Adrenal gland (tissue), 5 donors: Measurements from ENCODE around the gene SRCAP.

ENCODE experiments used
- CTCF ChIP-seq, 6 experiments: fragments of 450-650 bp in 4 of 6; fragments of 200-600 bp in 2 of 6; sonication (generic) in 1 of 6; IDR thresholded peaks; 1 replicate in 5 of 6; 2 replicates in 1 of 6; pipeline versions ENCODE4 v1.5.1 to v1.8.0; 2016 to 2021; ENCODE audit warnings: antibody characterized with exemption in 6 of 6, mild to moderate bottlenecking in 2 of 6, moderate library complexity in 1 of 6
- POLR2A ChIP-seq, 2 donors: fragments of 450-650 bp; IDR thresholded peaks; one replicate each; pipeline ENCODE4 v1.6.1; 2017; ENCODE audit warnings: antibody characterized with exemption in 2 of 2, mild to moderate bottlenecking in 2 of 2, moderate library complexity in 1 of 2
- donor health status: DM: no; HTN: no; CAD: no.

GRCh38 chr16:30736995-30737793 lies 38.2 kb downstream of the SRCAP start:
- TF ChIP-seq POLR2A (IDR thresholded peaks at IDR 0.05): no peak
- TF ChIP-seq CTCF (IDR thresholded peaks at IDR 0.05): no peak
